H1 (cell line): ENCODE measurements around the gene ELMOD1. TPM values are rescaled to one million over a fixed set of nuclear protein-coding genes. Genes with fewer than 3 reads are reported as not detected.

Experiments used
- CTCF ChIA-PET: fragments of 300-600 bp; sonication (Branson Sonifier 250); formaldehyde crosslinking; loops from one replicate; lab custom pipeline; 2021; ENCODE audit not compliant: partially characterized antibody; lab: Charles Lee
- POLR2A ChIA-PET: fragments of 300-600 bp; sonication (Branson Sonifier 250); formaldehyde crosslinking; loops from one replicate; lab custom pipeline; 2021; ENCODE audit warnings: inconsistent platforms; ENCODE audit not compliant: partially characterized antibody; lab: Charles Lee
- DNase-seq, 2 experiments: peaks; one replicate each; pipeline versions ENCODE4 v3.0.0 to v3.0.0-alpha.2; 2010 to 2022; ENCODE audit warnings: low spot score in 2 of 2, low read depth in 1 of 2, mixed read lengths in 1 of 2
- FAIRE-seq: peaks from 2 replicates; lab custom pipeline; 2011; peaks lifted over from hg19 to GRCh38; lab: Jason Lieb, UNC
- H2AFZ ChIP-seq: 2 replicates; pipeline ENCODE4 v1.8.1; 2012; ENCODE audit warnings: low read length, inconsistent platforms
- H2AK5ac ChIP-seq: 2 replicates; pipeline ENCODE4 v1.6.1; 2013; ENCODE audit warnings: low read depth, low read length
- H2BK120ac ChIP-seq: replicated peaks from 2 replicates; pipeline ENCODE3; 2013; ENCODE audit warnings: low read depth, low read length, inconsistent platforms
- H2BK12ac ChIP-seq: 2 replicates; pipeline ENCODE4 v1.6.1; 2013; ENCODE audit warnings: low read depth, low read length
- H2BK15ac ChIP-seq: 2 replicates; pipeline ENCODE4 v1.6.1; 2013; ENCODE audit warnings: low read length
- H2BK20ac ChIP-seq: 2 replicates; pipeline ENCODE4 v1.6.1; 2013; ENCODE audit warnings: low read length
- H2BK5ac ChIP-seq: 2 replicates; pipeline ENCODE4 v1.6.1; 2013; ENCODE audit warnings: low read depth, low read length
- H3K14ac ChIP-seq: 2 replicates; pipeline ENCODE4 v1.6.1; 2013; ENCODE audit warnings: inconsistent platforms; ENCODE audit not compliant: insufficient read length
- H3K18ac ChIP-seq: 2 replicates; pipeline ENCODE4 v1.6.1; 2013; ENCODE audit warnings: low read length; ENCODE audit errors: extremely low read depth
- H3K23ac ChIP-seq: 2 replicates; pipeline ENCODE4 v1.6.1; 2013; ENCODE audit warnings: inconsistent platforms; ENCODE audit not compliant: insufficient read length
- H3K23me2 ChIP-seq: 2 replicates; pipeline ENCODE4 v1.6.1; 2013; ENCODE audit warnings: low read depth, low read length
- H3K27ac ChIP-seq: 2 replicates; pipeline ENCODE4 v1.6.1; 2011; ENCODE audit warnings: low read depth, low read length, inconsistent platforms
- H3K27me3 ChIP-seq, 4 experiments: replicated peaks in 1 of 4; 1 replicate in 1 of 4; 2 replicates in 3 of 4; pipeline versions ENCODE4 v1.6.1 to v1.8.1; 2011 to 2013; ENCODE audit warnings: low read length in 3 of 4, mild to moderate bottlenecking in 3 of 4, inconsistent platforms in 2 of 4, mixed read lengths in 2 of 4, moderate library complexity in 1 of 4; ENCODE audit not compliant: control insufficient read depth in 3 of 4, insufficient read depth in 3 of 4; ENCODE audit errors: extremely low read depth in 1 of 4
- H3K36me3 ChIP-seq, 4 experiments: 2 replicates each; pipeline versions ENCODE4 v1.6.1 to v1.8.1; 2011 to 2013; ENCODE audit warnings: mild to moderate bottlenecking in 4 of 4, low read length in 3 of 4, moderate library complexity in 2 of 4, control low read depth in 1 of 4, inconsistent platforms in 1 of 4; ENCODE audit not compliant: insufficient read depth in 4 of 4, control insufficient read depth in 2 of 4
- H3K4ac ChIP-seq: replicated peaks from 2 replicates; pipeline ENCODE3; 2013; ENCODE audit warnings: low read length, low read depth, mixed read lengths, inconsistent platforms; ENCODE audit not compliant: insufficient read length
- H3K4me1 ChIP-seq, 4 experiments: replicated peaks in 1 of 4; 1 replicate in 1 of 4; 2 replicates in 3 of 4; pipeline versions ENCODE4 v1.6.1 to v1.8.1; 2011 to 2013; ENCODE audit warnings: low read length in 3 of 4, inconsistent platforms in 2 of 4, mixed read lengths in 1 of 4; ENCODE audit not compliant: insufficient read depth in 4 of 4, control insufficient read depth in 3 of 4
- H3K4me2 ChIP-seq, 2 experiments: 2 replicates each; pipeline versions ENCODE4 v1.6.1 to v1.8.1; 2011 to 2013; ENCODE audit warnings: low read depth in 2 of 2, low read length in 2 of 2, control low read depth in 1 of 2, inconsistent platforms in 1 of 2, mild to moderate bottlenecking in 1 of 2; ENCODE audit not compliant: insufficient read depth in 1 of 2
- H3K4me3 ChIP-seq, 4 experiments: fragments of 200-600, 300-600 bp in 1 of 4; sonication (generic), shearing (Covaris generic), sonication (Bioruptor Twin) in 1 of 4; 2 replicates each; pipeline versions ENCODE4 v1.5.1 to v1.8.1; 2011 to 2016; ENCODE audit warnings: low read length in 4 of 4, low read depth in 3 of 4, control low read depth in 2 of 4, inconsistent platforms in 2 of 4, mild to moderate bottlenecking in 2 of 4, mixed read lengths in 1 of 4, moderate library complexity in 1 of 4; ENCODE audit not compliant: insufficient read depth in 2 of 4; ENCODE audit errors: extremely low read depth in 1 of 4
- H3K56ac ChIP-seq: replicated peaks from 2 replicates; pipeline ENCODE3; 2013; ENCODE audit warnings: low read depth, mild to moderate bottlenecking, mixed read lengths, low read length, inconsistent platforms; ENCODE audit not compliant: insufficient read length
- H3K79me1 ChIP-seq: 2 replicates; pipeline ENCODE4 v1.6.1; 2013; ENCODE audit warnings: low read depth, low read length, control low read depth
- H3K79me2 ChIP-seq, 2 experiments: 2 replicates each; pipeline versions ENCODE4 v1.6.1 to v1.8.1; 2012 to 2013; ENCODE audit warnings: low read length in 2 of 2, mild to moderate bottlenecking in 2 of 2, inconsistent platforms in 1 of 2; ENCODE audit not compliant: insufficient read depth in 2 of 2, control insufficient read depth in 1 of 2
- H3K9ac ChIP-seq, 4 experiments: replicated peaks in 1 of 4; 1 replicate in 1 of 4; 2 replicates in 3 of 4; pipeline versions ENCODE4 v1.6.1 to v1.8.1; 2011 to 2013; ENCODE audit warnings: low read depth in 3 of 4, low read length in 3 of 4, control low read depth in 2 of 4, mild to moderate bottlenecking in 2 of 4, moderate library complexity in 2 of 4, inconsistent platforms in 1 of 4; ENCODE audit errors: extremely low read depth in 1 of 4
- H3K9me3 ChIP-seq, 2 experiments: 2 replicates each; pipeline versions ENCODE4 v1.6.1 to v1.8.1; 2012 to 2013; ENCODE audit warnings: mild to moderate bottlenecking in 2 of 2, moderate library complexity in 2 of 2, control low read depth in 1 of 2, inconsistent platforms in 1 of 2, low read depth in 1 of 2, low read length in 1 of 2, mixed read lengths in 1 of 2; ENCODE audit not compliant: insufficient read depth in 2 of 2
- H4K20me1 ChIP-seq, 2 experiments: replicated peaks in 1 of 2; 2 replicates each; pipeline versions ENCODE3 to v1.8.1; 2011 to 2013; ENCODE audit warnings: inconsistent platforms in 2 of 2, low read length in 2 of 2, mild to moderate bottlenecking in 1 of 2; ENCODE audit not compliant: insufficient read depth in 2 of 2, control insufficient read depth in 1 of 2
- H4K5ac ChIP-seq: 2 replicates; pipeline ENCODE4 v1.6.1; 2013; ENCODE audit warnings: low read length, low read depth, mixed read lengths, inconsistent platforms; ENCODE audit not compliant: insufficient read length
- H4K8ac ChIP-seq: 2 replicates; pipeline ENCODE4 v1.8.0; 2013; ENCODE audit warnings: mild to moderate bottlenecking, moderate library complexity, low read length, inconsistent platforms; ENCODE audit not compliant: insufficient read depth; ENCODE audit errors: extremely low read depth
- H4K91ac ChIP-seq: replicated peaks from 2 replicates; pipeline ENCODE3; 2013; ENCODE audit warnings: low read length, mixed read lengths, inconsistent platforms; ENCODE audit not compliant: insufficient read length
- HDAC2 ChIP-seq, 2 experiments: fragments of 300-600 bp in 1 of 2; sonication (generic) in 1 of 2; IDR thresholded peaks; 2 replicates each; pipeline ENCODE4 v1.6.1; 2011 to 2012; ENCODE audit warnings: low read depth in 2 of 2, low read length in 2 of 2, mild to moderate bottlenecking in 2 of 2, moderate library complexity in 2 of 2, borderline replicate concordance in 1 of 2, inconsistent platforms in 1 of 2
- RAD21 ChIP-seq, 2 experiments: IDR thresholded peaks in 1 of 2; conservative IDR thresholded peaks in 1 of 2; 2 replicates each; pipeline ENCODE4 v1.6.1; 2011; ENCODE audit warnings: low read depth in 2 of 2, low read length in 2 of 2, improper control_type of control experiment in 1 of 2, inconsistent platforms in 1 of 2, mild to moderate bottlenecking in 1 of 2, moderate library complexity in 1 of 2
- WGBS, 2 experiments: shearing (Covaris generic) in 1 of 2; methylation state at CpG; one replicate each; pipeline versions ENCODE4 v1.1.6 to v1.1.7; 2013 to 2015; ENCODE audit warnings: low lambda C conversion rate in 2 of 2, mixed read lengths in 2 of 2, inconsistent platforms in 1 of 2, low coverage in 1 of 2, missing lambda C conversion rate in 1 of 2; ENCODE audit not compliant: insufficient replicate concordance in 2 of 2, insufficient coverage in 1 of 2, insufficient read length in 1 of 2; ENCODE audit errors: extremely low coverage in 1 of 2, missing lambda C conversion rate in 1 of 2; 5-methylcytosine and 5-hydroxymethylcytosine counted together
- polyA plus RNA-seq, 7 experiments: library from polyadenylated mRNA; depleted of rRNA in 3 of 7; stranded (reverse) in 5 of 7; unstranded in 2 of 7; fragments of >200 nt in 5 of 7; fragments of 200-250 nt in 2 of 7; gene quantifications; 1 replicate in 5 of 7; 2 replicates in 1 of 7; 4 replicates in 1 of 7; pipeline versions ENCODE4 v1.2.1 to v1.2.3, GENCODE V29; 2011 to 2013; ENCODE audit warnings: missing spikeins in 2 of 7, mixed read lengths in 2 of 7
- total RNA-seq: library from RNA; stranded (reverse); fragmentation: NEBNext Ultra II Directional; extraction: Animal tissue kit (Norgen Biotek cat#: 25700); gene quantifications from 2 replicates; pipeline ENCODE4 v1.2.1, GENCODE V29; 2021

The ELMOD1 gene
- total and polyA plus RNA-seq, 2 of the 8 experiments (the other 6 are each of a cell fraction or from before 2014, with no cell fraction given) = 0.47 to 1.6 TPM

GRCh38 chr11:107592813-107593212, 1.9 kb downstream of the ELMOD1 start:
- H3K4me2 ChIP-seq = peak overlapping the region; percentile 30 to 99; a peak in 3 of 4 replicates
- WGBS, 2 experiments = 13% methylated on average over 5 of the region's 5 CpGs; no CpG with 5 or more reads in 1 of the 2 experiments
- no peak overlapping the region for H4K5ac ChIP-seq
- H3K4me3 ChIP-seq = peak overlapping the region in 1 of 4 experiments; percentile 84; a peak in 3 of 8 replicates
- no peak overlapping the region for H4K8ac ChIP-seq
- no peak overlapping the region for H2AK5ac ChIP-seq
- FAIRE-seq = peak; percentile 75
- H3K9me3 ChIP-seq = no peaks in the 10 kb centered on the region
- no peak for DNase-seq
- H2BK20ac ChIP-seq = no peak overlapping the region
- peaks cover 17 to 57% (median 46%) of the 10 kb centered on the region in 4 experiments for H3K27me3 ChIP-seq
- no peak overlapping the region for H2BK5ac ChIP-seq
- CTCF ChIA-PET = interaction anchor here (4.7 to 8.6 kb wide), 3 partner anchors 14 to 96 kb away, joined by 17 to 73 read pairs (median 50); partner anchors contain the start of gene ALKBH8
- no peak overlapping the region for H3K18ac ChIP-seq
- no peak overlapping the region for H2BK120ac ChIP-seq
- POLR2A ChIA-PET = no interaction called here
- H3K9ac ChIP-seq = no peak overlapping the region
- no peak overlapping the region for H3K23ac ChIP-seq
- H3K14ac ChIP-seq = no peak overlapping the region
- H3K23me2 ChIP-seq = peaks cover 11% of the 10 kb centered on the region
- no peak overlapping the region for H2AFZ ChIP-seq
- no peaks in the 10 kb centered on the region for H3K79me2 ChIP-seq
- H3K4ac ChIP-seq = no peak overlapping the region
- H4K91ac ChIP-seq = no peak overlapping the region
- peaks cover 4 to 7% of the 10 kb centered on the region in 2 experiments for H4K20me1 ChIP-seq
- H3K36me3 ChIP-seq = no peaks in the 10 kb centered on the region
- peaks cover 0 to 16% (median 10%) of the 10 kb centered on the region in 4 experiments; a peak in 6 of 7 replicates for H3K4me1 ChIP-seq
- H3K56ac ChIP-seq = no peak overlapping the region
- H3K79me1 ChIP-seq = no peaks in the 10 kb centered on the region
- no peak overlapping the region for H2BK15ac ChIP-seq
- H3K27ac ChIP-seq = no peak overlapping the region
- no peak overlapping the region for H2BK12ac ChIP-seq
- TF ChIP-seq HDAC2 (IDR thresholded peaks at IDR 0.05; ENCODE audit: borderline replicate concordance in 1 of 2, low read depth in 2 of 2, low read length in 2 of 2) (no peak), RAD21 (IDR thresholded peaks at IDR 0.05 in 1 of 2, conservative IDR thresholded peaks at IDR 0.05 in 1 of 2; ENCODE audit: low read depth in 2 of 2, low read length in 2 of 2) (no peak)
